Measurements from ENCODE around the gene SGTA. TPM values are rescaled to one million over a fixed set of nuclear protein-coding genes. Genes with fewer than 3 reads are reported as not detected.

SGTA gene
- total and polyA plus RNA-seq, 7 donors, result 63.4 to 186 (median 99.1) TPM

DNA sequence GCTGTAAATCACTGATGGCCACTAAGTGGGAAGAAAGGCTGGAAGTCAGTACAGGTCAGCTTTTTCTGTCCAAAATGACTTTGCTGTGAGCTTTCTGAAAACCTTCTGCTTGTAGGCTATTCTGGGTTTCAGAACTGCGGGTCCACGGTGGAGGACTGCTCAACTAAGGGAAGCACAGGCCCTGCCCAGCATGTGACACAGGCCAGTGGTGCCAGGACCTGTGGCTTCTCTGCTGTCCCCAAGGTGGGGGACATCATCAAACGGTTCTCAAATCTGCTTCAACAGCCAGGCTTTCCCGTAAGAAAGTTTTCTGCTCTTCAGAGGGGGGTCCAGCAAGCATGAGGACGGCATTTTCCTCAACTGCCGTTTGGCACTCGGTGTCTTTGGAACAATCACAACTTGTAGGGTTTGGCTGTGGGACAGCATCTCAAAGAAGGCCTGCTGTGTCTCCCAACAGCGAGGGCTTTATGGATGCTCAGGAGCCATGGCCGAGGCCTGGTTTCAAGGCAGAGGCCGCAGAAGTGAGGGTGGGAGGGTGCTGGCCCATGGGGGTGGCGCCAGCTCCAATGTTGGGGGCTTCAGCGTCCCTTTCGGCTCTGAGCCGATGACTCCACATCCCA, 3.8 kb downstream of the SGTA start:
- no peak overlapping the region for H3K4me3 ChIP-seq
- H3K9me3 ChIP-seq, result no peaks in the 10 kb centered on the region
- no peaks in the 10 kb centered on the region for H3K36me3 ChIP-seq (ENCODE audit: insufficient read depth in 1 of 2, low read depth in 1 of 2)
- intact Hi-C loops (cut with DNase I), result no loop called here
- ATAC-seq (no peak), DNase-seq (no peak)
- WGBS, 3 donors, result 51 to 61% (median 52%) methylated on average over 14 of the region's 14 CpGs
- no peaks in the 10 kb centered on the region for H3K27me3 ChIP-seq (ENCODE audit: insufficient read depth in 3 of 3, low read length in 2 of 3)
- peaks cover 72% of the 10 kb centered on the region for H3K4me1 ChIP-seq
- peak overlapping the region; percentile 76 for H3K27ac ChIP-seq
- TF ChIP-seq, protein P1, sequence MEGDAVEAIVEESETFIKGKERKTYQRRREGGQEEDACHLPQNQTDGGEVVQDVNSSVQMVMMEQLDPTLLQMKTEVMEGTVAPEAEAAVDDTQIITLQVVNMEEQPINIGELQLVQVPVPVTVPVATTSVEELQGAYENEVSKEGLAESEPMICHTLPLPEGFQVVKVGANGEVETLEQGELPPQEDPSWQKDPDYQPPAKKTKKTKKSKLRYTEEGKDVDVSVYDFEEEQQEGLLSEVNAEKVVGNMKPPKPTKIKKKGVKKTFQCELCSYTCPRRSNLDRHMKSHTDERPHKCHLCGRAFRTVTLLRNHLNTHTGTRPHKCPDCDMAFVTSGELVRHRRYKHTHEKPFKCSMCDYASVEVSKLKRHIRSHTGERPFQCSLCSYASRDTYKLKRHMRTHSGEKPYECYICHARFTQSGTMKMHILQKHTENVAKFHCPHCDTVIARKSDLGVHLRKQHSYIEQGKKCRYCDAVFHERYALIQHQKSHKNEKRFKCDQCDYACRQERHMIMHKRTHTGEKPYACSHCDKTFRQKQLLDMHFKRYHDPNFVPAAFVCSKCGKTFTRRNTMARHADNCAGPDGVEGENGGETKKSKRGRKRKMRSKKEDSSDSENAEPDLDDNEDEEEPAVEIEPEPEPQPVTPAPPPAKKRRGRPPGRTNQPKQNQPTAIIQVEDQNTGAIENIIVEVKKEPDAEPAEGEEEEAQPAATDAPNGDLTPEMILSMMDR (IDR thresholded peaks at IDR 0.05), result no peak

GRCh38 chr19:2777952-2778683, 5.0 kb downstream of the SGTA start:
- intact Hi-C loops (cut with DNase I), result no loop called here
- 51 to 60% (median 54%) methylated on average over 18 to 19 of the region's 19 CpGs for WGBS, 3 donors
- Histone ChIP-seq H3K9me3 (no peaks in the 10 kb centered on the region), H3K4me3 (no peak overlapping the region), H3K27ac (peak overlapping the region; percentile 76), H3K36me3 (ENCODE audit: insufficient read depth in 1 of 2, low read depth in 1 of 2) (no peaks in the 10 kb centered on the region), H3K27me3 (ENCODE audit: insufficient read depth in 3 of 3, low read length in 2 of 3) (no peaks in the 10 kb centered on the region), H3K4me1 (peaks cover 75% of the 10 kb centered on the region)
- TF ChIP-seq, protein P1 (IDR thresholded peaks at IDR 0.05), result no peak
- ATAC-seq (peak; percentile 44 to 73 (median 56)), DNase-seq (no peak)

GRCh38 chr19:2775556-2776430, 7.3 kb downstream of the SGTA start:
- peak overlapping the region; percentile 76 for H3K27ac ChIP-seq
- H3K36me3 ChIP-seq (ENCODE audit: insufficient read depth in 1 of 2, low read depth in 1 of 2), result no peaks in the 10 kb centered on the region
- H3K27me3 ChIP-seq (ENCODE audit: insufficient read depth in 3 of 3, low read length in 2 of 3), result no peaks in the 10 kb centered on the region
- TF ChIP-seq, protein P1 (IDR thresholded peaks at IDR 0.05), result no peak
- intact Hi-C loops (cut with DNase I), result no loop called here
- no peaks in the 10 kb centered on the region for H3K9me3 ChIP-seq
- WGBS, 3 donors, result 47 to 57% (median 47%) methylated on average over 29 of the region's 29 CpGs
- H3K4me1 ChIP-seq, result peaks cover 74% of the 10 kb centered on the region
- peak; percentile 23 to 56 (median 41) for ATAC-seq
- peak overlapping the region; percentile 43 for H3K4me3 ChIP-seq
- peak; percentile 66 to 70 for DNase-seq

- Histone ChIP-seq H3K4me3 (peak overlapping the region; percentile 43), H3K27me3 (ENCODE audit: insufficient read depth in 3 of 3, low read length in 2 of 3) (no peaks in the 10 kb centered on the region), H3K9me3 (no peaks in the 10 kb centered on the region), H3K4me1 (peaks cover 74% of the 10 kb centered on the region), H3K27ac (peak overlapping the region; percentile 76), H3K36me3 (ENCODE audit: insufficient read depth in 1 of 2, low read depth in 1 of 2) (no peaks in the 10 kb centered on the region)
- DNase-seq (no peak), ATAC-seq (no peak)
- WGBS, 3 donors, result 55 to 64% (median 58%) methylated on average over 24 of the region's 24 CpGs
- intact Hi-C loops (cut with DNase I), result no loop called here
- TF ChIP-seq, protein P1 (IDR thresholded peaks at IDR 0.05), result no peak
Observed at GRCh38 chr19:2774953-2775555, 8.0 kb downstream of the SGTA start.

Measured in psoas muscle (tissue), 8 donors.